ENCODE results near the gene WDR64. TPM values are rescaled to one million over a fixed set of nuclear protein-coding genes. Genes with fewer than 3 reads are reported as not detected.

The WDR64 gene
- total RNA-seq, 1 experiment from 2014 or later: not detected

GRCh38 chr1:241647658-241648057 lies 4.4 kb upstream of the WDR64 start:
- Histone ChIP-seq H3K36me3 (ENCODE audit: control insufficient read depth, insufficient read depth, low read length) (no peaks in the 10 kb centered on the region), H3K4me1 (peaks cover 10% of the 10 kb centered on the region), H3K27me3 (replicated peaks; ENCODE audit: control insufficient read depth, insufficient read depth, low read length) (no peaks in the 10 kb centered on the region), H3K4me3 (ENCODE audit: low read depth, low read length) (no peak overlapping the region), H3K9me3 (peaks cover 9% of the 10 kb centered on the region; the same call in 1 of the 2 replicates)
- no peak overlapping the region for H3K4me3 Mint-ChIP-seq (ENCODE audit: unreplicated experiment)
- intact Hi-C loops (cut with micrococcal nuclease; ENCODE audit: unreplicated experiment): loop anchor here (10.0 kb wide), 1 partner anchor 107 kb away; no protein-coding TSS in a partner anchor
- ChIA-PET POLR2A (no interaction called here), CTCF (no interaction called here)
- peaks cover under 1% of the 10 kb centered on the region for H3K36me3 Mint-ChIP-seq (ENCODE audit: insufficient read depth, unreplicated experiment)
- H3K27ac Mint-ChIP-seq (ENCODE audit: unreplicated experiment): no peak overlapping the region
- H3K9me3 Mint-ChIP-seq (ENCODE audit: unreplicated experiment): peaks cover 19% of the 10 kb centered on the region
- BruUV-seq (replicated peaks): no TSS peak
- TF ChIP-seq CTCF (IDR thresholded peaks at IDR 0.05; ENCODE audit: insufficient read depth in 1 of 2, low read depth in 1 of 2, low read length in 1 of 2, severe bottlenecking in 1 of 2, unreplicated experiment in 1 of 2): no peak
- H3K4me1 Mint-ChIP-seq (ENCODE audit: low read depth, unreplicated experiment): peaks cover 1% of the 10 kb centered on the region
- no peak for DNase-seq
- H3K27me3 Mint-ChIP-seq (ENCODE audit: insufficient read depth, unreplicated experiment): no peaks in the 10 kb centered on the region

- no TSS peak for BruUV-seq (replicated peaks)
- ChIA-PET CTCF (no interaction called here), POLR2A (no interaction called here)
- no peaks in the 10 kb centered on the region for H3K36me3 Mint-ChIP-seq (ENCODE audit: insufficient read depth, unreplicated experiment)
- intact Hi-C loops (cut with micrococcal nuclease; ENCODE audit: unreplicated experiment): loop anchor here (10.0 kb wide), 1 partner anchor 107 kb away; no protein-coding TSS in a partner anchor
- H3K4me3 Mint-ChIP-seq (ENCODE audit: unreplicated experiment): no peak overlapping the region
- no peaks in the 10 kb centered on the region for H3K4me1 Mint-ChIP-seq (ENCODE audit: low read depth, unreplicated experiment)
- DNase-seq: no peak
- no peak overlapping the region for H3K27ac Mint-ChIP-seq (ENCODE audit: unreplicated experiment)
- H3K4me1 ChIP-seq: peaks cover 8% of the 10 kb centered on the region; the same call in 1 of the 2 replicates
- 0 out of 2 replicates have a peak, but pooled peaks cover 9% of the 10 kb centered on the region for H3K9me3 ChIP-seq
- no peaks in the 10 kb centered on the region for H3K36me3 ChIP-seq (ENCODE audit: control insufficient read depth, insufficient read depth, low read length)
- no peaks in the 10 kb centered on the region for H3K27me3 Mint-ChIP-seq (ENCODE audit: insufficient read depth, unreplicated experiment)
- H3K9me3 Mint-ChIP-seq (ENCODE audit: unreplicated experiment): peaks cover 16% of the 10 kb centered on the region
- no peaks in the 10 kb centered on the region for H3K27me3 ChIP-seq (replicated peaks; ENCODE audit: control insufficient read depth, insufficient read depth, low read length)
- no peak overlapping the region for H3K4me3 ChIP-seq (ENCODE audit: low read depth, low read length)
- TF ChIP-seq CTCF (IDR thresholded peaks at IDR 0.05; ENCODE audit: insufficient read depth in 1 of 2, low read depth in 1 of 2, low read length in 1 of 2, severe bottlenecking in 1 of 2, unreplicated experiment in 1 of 2): no peak
Measured at GRCh38 chr1:241648159-241648558, 3.9 kb upstream of the WDR64 start.

GRCh38 chr1:241654019-241654418 lies 1.9 kb downstream of the WDR64 start:
- no peak for TF ChIP-seq CTCF (IDR thresholded peaks at IDR 0.05; ENCODE audit: insufficient read depth in 1 of 2, low read depth in 1 of 2, low read length in 1 of 2, severe bottlenecking in 1 of 2, unreplicated experiment in 1 of 2)
- no peak overlapping the region for H3K27ac Mint-ChIP-seq (ENCODE audit: unreplicated experiment)
- intact Hi-C loops (cut with micrococcal nuclease; ENCODE audit: unreplicated experiment): no loop called here
- H3K9me3 Mint-ChIP-seq (ENCODE audit: unreplicated experiment): peaks cover 16% of the 10 kb centered on the region
- CTCF ChIA-PET: no interaction called here
- Histone ChIP-seq H3K9me3 (no peaks in the 10 kb centered on the region), H3K4me1 (no peaks in the 10 kb centered on the region), H3K27me3 (replicated peaks; ENCODE audit: control insufficient read depth, insufficient read depth, low read length) (no peaks in the 10 kb centered on the region), H3K36me3 (ENCODE audit: control insufficient read depth, insufficient read depth, low read length) (no peaks in the 10 kb centered on the region), H3K4me3 (ENCODE audit: low read depth, low read length) (no peak overlapping the region)
- H3K27me3 Mint-ChIP-seq (ENCODE audit: insufficient read depth, unreplicated experiment): no peaks in the 10 kb centered on the region
- H3K36me3 Mint-ChIP-seq (ENCODE audit: insufficient read depth, unreplicated experiment): no peaks in the 10 kb centered on the region
- BruUV-seq (replicated peaks): no TSS peak
- no peak for DNase-seq
- POLR2A ChIA-PET: no interaction called here
- no peak overlapping the region for H3K4me3 Mint-ChIP-seq (ENCODE audit: unreplicated experiment)
- no peaks in the 10 kb centered on the region for H3K4me1 Mint-ChIP-seq (ENCODE audit: low read depth, unreplicated experiment)

All from Caco-2 (cell line).